Measurements from ENCODE around the gene USP51. TPM values are rescaled to one million over a fixed set of nuclear protein-coding genes. Genes with fewer than 3 reads are reported as not detected.

Gene USP51
- total RNA-seq, 1 experiment from 2014 or later: not detected

DNA sequence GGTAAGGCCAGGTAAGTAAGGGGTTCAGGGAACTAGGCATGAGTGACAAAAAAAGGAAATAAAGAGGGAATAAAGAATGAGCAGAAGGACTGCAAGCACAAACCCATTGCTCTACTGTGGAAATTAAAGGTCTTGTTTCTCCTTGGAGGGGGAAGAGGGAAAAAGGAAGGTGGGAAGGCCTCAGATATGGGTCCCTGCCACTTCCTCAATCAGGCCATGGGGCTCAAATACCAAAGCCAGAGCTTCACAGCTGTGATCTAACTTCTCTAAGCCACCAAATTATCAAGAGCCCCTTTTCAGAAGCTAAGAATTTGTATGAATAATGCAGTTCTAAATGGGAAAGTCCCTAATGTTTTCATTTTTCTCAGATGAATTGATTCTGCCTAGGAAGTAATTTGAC, 4.7 kb downstream of the USP51 start:
- Histone ChIP-seq H4K20me1 (ENCODE audit: insufficient read depth) (no peaks in the 10 kb centered on the region), H3K4me2 (ENCODE audit: low read length) (no peak overlapping the region), H3K27ac (ENCODE audit: low read depth, low read length) (no peak overlapping the region), H3K9me3 (ENCODE audit: control insufficient read depth in 1 of 2, insufficient read depth in 1 of 2, low read depth in 1 of 2, low read length in 2 of 2) (no peaks in the 10 kb centered on the region), H3K27me3 (ENCODE audit: insufficient read depth, low read length) (no peaks in the 10 kb centered on the region), H3K4me1 (ENCODE audit: control insufficient read depth in 1 of 2, insufficient read depth in 2 of 2, low read length in 2 of 2) (no peaks in the 10 kb centered on the region), H3K4me3 (replicated peaks in 1 of 2; ENCODE audit: low read depth in 1 of 2, low read length in 2 of 2) (no peak overlapping the region), H2AFZ (ENCODE audit: low read depth, low read length, poor library complexity, severe bottlenecking) (no peak overlapping the region), H3K9ac (ENCODE audit: low read length) (no peak overlapping the region), H3K36me3 (ENCODE audit: control insufficient read depth in 1 of 2, insufficient read depth in 2 of 2, low read length in 2 of 2) (no peaks in the 10 kb centered on the region), H3K79me2 (ENCODE audit: insufficient read depth, low read length) (no peaks in the 10 kb centered on the region), H3K9me2 (ENCODE audit: insufficient read depth) (no peaks in the 10 kb centered on the region)
- no peak for DNase-seq (ENCODE audit: low read depth, low spot score)
- ATAC-seq: no peak
- intact Hi-C loops (cut with micrococcal nuclease): no loop called here
- ChIA-PET POLR2A (no interaction called here), CTCF (no interaction called here), RAD21 (ENCODE audit: low non-redundant PET in 1 of 2, low total read pairs in 2 of 2, uncharacterized antibody in 2 of 2, unreplicated experiment in 2 of 2) (no interaction called here)
- TF ChIP-seq REST (IDR thresholded peaks at IDR 0.05; ENCODE audit: low read depth) (no peak), CEBPB (IDR thresholded peaks at IDR 0.05; ENCODE audit: low read depth) (no peak), SIN3A (IDR thresholded peaks at IDR 0.05; ENCODE audit: low read depth) (no peak)
- no TSS peak for BruUV-seq (replicated peaks)

DNA sequence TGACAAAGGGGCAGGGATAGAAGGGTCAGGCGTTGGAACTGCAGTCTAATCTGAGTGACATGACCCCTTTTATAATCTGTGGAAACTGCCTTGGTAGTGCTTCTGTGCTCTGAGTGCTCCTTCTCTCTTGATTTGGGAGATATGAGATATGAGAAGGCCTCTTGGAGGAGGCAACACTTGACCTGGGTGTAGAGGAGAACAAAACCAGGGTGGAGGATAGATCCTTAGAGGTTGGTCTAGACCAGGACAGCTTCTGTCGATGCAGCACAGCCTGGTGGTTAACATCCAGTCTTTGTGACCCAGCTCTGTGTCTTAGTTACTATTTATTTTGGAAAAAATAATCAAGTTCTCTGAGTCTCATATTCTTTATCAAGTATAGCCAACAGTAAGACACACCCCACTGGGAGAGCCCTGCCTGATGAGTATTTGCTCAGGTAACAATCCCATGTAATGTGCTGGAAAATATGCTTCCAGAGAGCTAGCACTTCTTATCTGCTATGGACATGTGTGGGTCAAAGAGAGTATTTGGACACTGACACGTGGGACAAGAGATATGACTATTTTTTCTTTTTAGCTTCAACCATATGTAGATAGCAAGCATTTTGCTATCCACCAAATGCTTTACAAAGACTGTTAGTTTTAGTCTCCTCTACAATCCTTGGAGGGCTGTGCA, 9.1 kb downstream of the USP51 start:
- Histone ChIP-seq H3K36me3 (ENCODE audit: control insufficient read depth in 1 of 2, insufficient read depth in 2 of 2, low read length in 2 of 2) (no peaks in the 10 kb centered on the region), H3K79me2 (ENCODE audit: insufficient read depth, low read length) (no peaks in the 10 kb centered on the region), H2AFZ (ENCODE audit: low read depth, low read length, poor library complexity, severe bottlenecking) (no peak overlapping the region), H3K27ac (ENCODE audit: low read depth, low read length) (no peak overlapping the region), H3K9me3 (ENCODE audit: control insufficient read depth in 1 of 2, insufficient read depth in 1 of 2, low read depth in 1 of 2, low read length in 2 of 2) (no peaks in the 10 kb centered on the region), H3K4me2 (ENCODE audit: low read length) (no peak overlapping the region), H3K4me1 (ENCODE audit: control insufficient read depth in 1 of 2, insufficient read depth in 2 of 2, low read length in 2 of 2) (no peaks in the 10 kb centered on the region), H3K4me3 (replicated peaks in 1 of 2; ENCODE audit: low read depth in 1 of 2, low read length in 2 of 2) (no peak overlapping the region), H3K27me3 (ENCODE audit: insufficient read depth, low read length) (no peaks in the 10 kb centered on the region), H3K9ac (ENCODE audit: low read length) (no peak overlapping the region), H3K9me2 (ENCODE audit: insufficient read depth) (no peaks in the 10 kb centered on the region), H4K20me1 (ENCODE audit: insufficient read depth) (no peaks in the 10 kb centered on the region)
- DNase-seq (ENCODE audit: low read depth, low spot score) (no peak), ATAC-seq (no peak)
- intact Hi-C loops (cut with micrococcal nuclease): no loop called here
- no TSS peak for BruUV-seq (replicated peaks)
- ChIA-PET RAD21 (ENCODE audit: low non-redundant PET in 1 of 2, low total read pairs in 2 of 2, uncharacterized antibody in 2 of 2, unreplicated experiment in 2 of 2) (no interaction called here), POLR2A (no interaction called here), CTCF (no interaction called here)
- TF ChIP-seq FOSL1 (IDR thresholded peaks at IDR 0.05; ENCODE audit: low read depth): no peak
- TF ChIP-seq MAX (IDR thresholded peaks at IDR 0.05): no peak
- no peak for TF ChIP-seq POLR2A (IDR thresholded peaks at IDR 0.05; ENCODE audit: borderline replicate concordance, extremely low read depth, insufficient read depth, insufficient read length)
- TF ChIP-seq RAD21 (IDR thresholded peaks at IDR 0.05; ENCODE audit: low read depth): no peak
- no peak for TF ChIP-seq SIN3A (IDR thresholded peaks at IDR 0.05; ENCODE audit: low read depth)
- TF ChIP-seq EZH2phosphoT487 (IDR thresholded peaks at IDR 0.05; ENCODE audit: borderline replicate concordance): no peak
- no peak for TF ChIP-seq EGR1 (IDR thresholded peaks at IDR 0.05; ENCODE audit: low read depth)
- TF ChIP-seq POLR2AphosphoS5 (IDR thresholded peaks at IDR 0.05; ENCODE audit: low read depth, low read length): no peak
- no peak for TF ChIP-seq CBX3 (IDR thresholded peaks at IDR 0.05; ENCODE audit: low read depth)
- TF ChIP-seq TCF7L2 (IDR thresholded peaks at IDR 0.05; ENCODE audit: borderline replicate concordance, extremely low read depth, insufficient read depth, insufficient read length): no peak
- TF ChIP-seq EZH2 (IDR thresholded peaks at IDR 0.05): no peak
- no peak for TF ChIP-seq ZFX (IDR thresholded peaks at IDR 0.05)
- no peak for TF ChIP-seq REST (IDR thresholded peaks at IDR 0.05; ENCODE audit: low read depth)
